DND-41 (cell line): ENCODE results near the gene CPT2.

ENCODE experiments used
- EZH2 ChIP-seq: IDR thresholded peaks from 3 replicates; pipeline ENCODE4 v1.6.1; 2012; ENCODE audit warnings: borderline replicate concordance, low read depth, mild to moderate bottlenecking, moderate library complexity, low read length, inconsistent platforms; ENCODE audit not compliant: severe bottlenecking
- TF ChIP-seq, protein P1 (sequence below): IDR thresholded peaks from 2 replicates; pipeline ENCODE4 v1.5.1; 2012; ENCODE audit warnings: borderline replicate concordance, low read length, moderate library complexity, mild to moderate bottlenecking; ENCODE audit not compliant: poor library complexity, severe bottlenecking; ENCODE audit errors: extremely low read depth

DNA sequence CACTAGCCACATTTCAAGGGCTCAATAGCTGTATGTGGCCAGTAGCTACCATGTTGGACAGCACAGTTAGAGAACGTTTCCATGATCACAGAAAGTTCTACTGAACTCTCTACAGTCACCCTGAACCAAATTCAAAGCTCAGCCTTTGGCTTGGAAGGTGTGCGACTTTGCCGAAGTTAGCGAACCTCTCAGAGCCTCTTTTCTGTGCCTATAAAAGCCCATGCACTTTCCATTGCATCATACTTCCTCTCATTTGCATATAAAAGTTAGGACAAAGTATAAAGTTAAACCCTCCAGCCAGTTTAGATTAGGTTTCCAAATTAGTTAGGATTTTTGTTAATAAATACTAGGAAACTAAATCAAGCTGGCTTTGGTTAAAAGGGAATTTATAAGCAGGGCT, 49.5 kb upstream of the CPT2 start:
- no peak for TF ChIP-seq EZH2
- TF ChIP-seq, protein P1, sequence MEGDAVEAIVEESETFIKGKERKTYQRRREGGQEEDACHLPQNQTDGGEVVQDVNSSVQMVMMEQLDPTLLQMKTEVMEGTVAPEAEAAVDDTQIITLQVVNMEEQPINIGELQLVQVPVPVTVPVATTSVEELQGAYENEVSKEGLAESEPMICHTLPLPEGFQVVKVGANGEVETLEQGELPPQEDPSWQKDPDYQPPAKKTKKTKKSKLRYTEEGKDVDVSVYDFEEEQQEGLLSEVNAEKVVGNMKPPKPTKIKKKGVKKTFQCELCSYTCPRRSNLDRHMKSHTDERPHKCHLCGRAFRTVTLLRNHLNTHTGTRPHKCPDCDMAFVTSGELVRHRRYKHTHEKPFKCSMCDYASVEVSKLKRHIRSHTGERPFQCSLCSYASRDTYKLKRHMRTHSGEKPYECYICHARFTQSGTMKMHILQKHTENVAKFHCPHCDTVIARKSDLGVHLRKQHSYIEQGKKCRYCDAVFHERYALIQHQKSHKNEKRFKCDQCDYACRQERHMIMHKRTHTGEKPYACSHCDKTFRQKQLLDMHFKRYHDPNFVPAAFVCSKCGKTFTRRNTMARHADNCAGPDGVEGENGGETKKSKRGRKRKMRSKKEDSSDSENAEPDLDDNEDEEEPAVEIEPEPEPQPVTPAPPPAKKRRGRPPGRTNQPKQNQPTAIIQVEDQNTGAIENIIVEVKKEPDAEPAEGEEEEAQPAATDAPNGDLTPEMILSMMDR, result no peak
